Ovary (tissue), 3 donors: ENCODE results near the gene ZNF775.

Experiments
- CTCF ChIP-seq, 3 donors: fragments of 450-650 bp in 2 of 3; fragments of 200-600 bp in 1 of 3; IDR thresholded peaks; one replicate each; pipeline versions ENCODE4 v1.5.1 to v1.8.0; 2016 to 2022; ENCODE audit warnings: antibody characterized with exemption in 3 of 3, mild to moderate bottlenecking in 1 of 3
- POLR2A ChIP-seq: fragments of 450-650 bp; IDR thresholded peaks from one replicate; pipeline ENCODE4 v1.6.1; 2017; ENCODE audit warnings: antibody characterized with exemption, mild to moderate bottlenecking, moderate library complexity
- donor health status: DM: no; HTN: no; CAD: no.

DNA sequence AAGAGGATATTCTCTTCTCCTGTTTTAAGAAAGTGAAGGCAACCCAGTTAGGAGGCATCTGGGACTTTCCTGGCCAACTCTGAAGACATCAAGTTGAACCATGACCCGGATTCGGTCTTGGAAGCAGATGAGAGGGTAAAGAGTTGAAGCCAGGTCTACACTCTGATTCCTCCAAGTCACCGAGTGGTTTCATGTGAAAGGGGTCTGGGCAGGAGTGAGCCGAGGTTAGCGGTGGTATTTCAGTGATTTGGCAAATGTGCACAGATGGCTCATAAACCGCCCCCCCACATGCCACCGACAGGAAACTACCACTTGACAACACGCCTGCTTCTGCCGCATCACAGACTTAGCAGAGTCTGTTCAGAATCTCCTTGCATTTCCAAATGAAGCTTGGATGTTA is 21.9 kb upstream of the ZNF775 start:
- no peak for TF ChIP-seq CTCF (IDR thresholded peaks at IDR 0.05)
- no peak for TF ChIP-seq POLR2A
